ENCODE data around the gene PINLYP. TPM values are rescaled to one million over a fixed set of nuclear protein-coding genes. Genes with fewer than 3 reads are reported as not detected.

The PINLYP gene
- total and polyA plus RNA-seq, 9 of the 15 experiments (the other 6 are each of a cell fraction or from before 2014, with no cell fraction given): 1.00 to 6.7 (median 2.2) TPM

GRCh38 chr19:43595999-43596841, 20.6 kb downstream of the PINLYP start, which contains the start of the genes IRGQ and ZNF576 (continued):
- TF ChIP-seq TAF9B (IDR thresholded peaks at IDR 0.05; ENCODE audit: partially characterized antibody): no peak
- no peak for TF ChIP-seq THAP7 (CRISPR knock-in tag; IDR thresholded peaks at IDR 0.05)
- TF ChIP-seq FOS (IDR thresholded peaks at IDR 0.05; ENCODE audit: extremely low read depth, insufficient read length): no peak
- peak; percentile 75; the same call in 1 of the 2 replicates for TF ChIP-seq ELF4 (CRISPR knock-in tag; IDR thresholded peaks at IDR 0.05)
- TF ChIP-seq, protein P1, sequence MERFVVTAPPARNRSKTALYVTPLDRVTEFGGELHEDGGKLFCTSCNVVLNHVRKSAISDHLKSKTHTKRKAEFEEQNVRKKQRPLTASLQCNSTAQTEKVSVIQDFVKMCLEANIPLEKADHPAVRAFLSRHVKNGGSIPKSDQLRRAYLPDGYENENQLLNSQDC (CRISPR knock-in tag; IDR thresholded peaks at IDR 0.05): 0 out of 2 replicates have a peak, but pooled peaks have one; percentile 52
- TF ChIP-seq, protein P2, sequence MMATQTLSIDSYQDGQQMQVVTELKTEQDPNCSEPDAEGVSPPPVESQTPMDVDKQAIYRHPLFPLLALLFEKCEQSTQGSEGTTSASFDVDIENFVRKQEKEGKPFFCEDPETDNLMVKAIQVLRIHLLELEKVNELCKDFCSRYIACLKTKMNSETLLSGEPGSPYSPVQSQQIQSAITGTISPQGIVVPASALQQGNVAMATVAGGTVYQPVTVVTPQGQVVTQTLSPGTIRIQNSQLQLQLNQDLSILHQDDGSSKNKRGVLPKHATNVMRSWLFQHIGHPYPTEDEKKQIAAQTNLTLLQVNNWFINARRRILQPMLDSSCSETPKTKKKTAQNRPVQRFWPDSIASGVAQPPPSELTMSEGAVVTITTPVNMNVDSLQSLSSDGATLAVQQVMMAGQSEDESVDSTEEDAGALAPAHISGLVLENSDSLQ (IDR thresholded peaks at IDR 0.05): peak; percentile 81
- TF ChIP-seq SFPQ (IDR thresholded peaks at IDR 0.05; ENCODE audit: low read depth, low read length): no peak
- no peak for TF ChIP-seq ZNF282 (CRISPR knock-in tag; IDR thresholded peaks at IDR 0.05)
- TF ChIP-seq, protein P3, sequence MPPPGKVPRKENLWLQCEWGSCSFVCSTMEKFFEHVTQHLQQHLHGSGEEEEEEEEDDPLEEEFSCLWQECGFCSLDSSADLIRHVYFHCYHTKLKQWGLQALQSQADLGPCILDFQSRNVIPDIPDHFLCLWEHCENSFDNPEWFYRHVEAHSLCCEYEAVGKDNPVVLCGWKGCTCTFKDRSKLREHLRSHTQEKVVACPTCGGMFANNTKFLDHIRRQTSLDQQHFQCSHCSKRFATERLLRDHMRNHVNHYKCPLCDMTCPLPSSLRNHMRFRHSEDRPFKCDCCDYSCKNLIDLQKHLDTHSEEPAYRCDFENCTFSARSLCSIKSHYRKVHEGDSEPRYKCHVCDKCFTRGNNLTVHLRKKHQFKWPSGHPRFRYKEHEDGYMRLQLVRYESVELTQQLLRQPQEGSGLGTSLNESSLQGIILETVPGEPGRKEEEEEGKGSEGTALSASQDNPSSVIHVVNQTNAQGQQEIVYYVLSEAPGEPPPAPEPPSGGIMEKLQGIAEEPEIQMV (tag; conservative IDR thresholded peaks at IDR 0.05; ENCODE audit: low read depth): no peak
- no peak for TF ChIP-seq ZNF133 (CRISPR knock-in tag; IDR thresholded peaks at IDR 0.05)
- TF ChIP-seq NONO (IDR thresholded peaks at IDR 0.05; ENCODE audit: low read depth in 2 of 2, low read length in 1 of 2): peak in 1 of 2 experiments; percentile 82; a peak in 1 of 4 replicates
- no peak for TF ChIP-seq STAT5B (CRISPR knock-in tag; IDR thresholded peaks at IDR 0.05)
- TF ChIP-seq RUNX1 (IDR thresholded peaks at IDR 0.05; ENCODE audit: low read depth): no peak
- TF ChIP-seq ZNF232 (CRISPR knock-in tag; IDR thresholded peaks at IDR 0.05): no peak
- no peak for TF ChIP-seq ZC3H4 (CRISPR knock-in tag; IDR thresholded peaks at IDR 0.05; ENCODE audit: borderline replicate concordance)
- TF ChIP-seq NFATC3 (IDR thresholded peaks at IDR 0.05): no peak
- 0 out of 2 replicates have a peak, but pooled peaks have one; percentile 84 for TF ChIP-seq TAF15 (IDR thresholded peaks at IDR 0.05; ENCODE audit: low read depth, low read length)
- TF ChIP-seq ZFP30 (CRISPR knock-in tag; IDR thresholded peaks at IDR 0.05; ENCODE audit: borderline replicate concordance): no peak
- no peak; the same call in 1 of the 2 replicates for TF ChIP-seq ILF3 (IDR thresholded peaks at IDR 0.05; ENCODE audit: borderline replicate concordance)
- TF ChIP-seq TAF7 (tag; IDR thresholded peaks at IDR 0.05): peak; percentile 69
- TF ChIP-seq ZNF143 (CRISPR knock-in tag; IDR thresholded peaks at IDR 0.05): 0 out of 2 replicates have a peak, but pooled peaks have one; percentile 25

Data from K562 (cell line).